Stimulated activated CD4-positive, alpha-beta T cell treated with anti-CD3 and anti-CD28 coated beads, Interleukin-4, amount 100 ng/mL, for 24 hours (primary cell): ENCODE data around the gene NRXN2.
"Not testable (repeated sequence)": the region's sequence is repeated elsewhere in the genome, so short reads cannot be mapped to it uniquely, and the experiment has no call there.

ENCODE experiments used
- DNase-seq: peaks from one replicate; pipeline ENCODE4 v3.0.0-alpha.2; 2020

Gene NRXN2

GRCh38 chr11:64561984-64562722 lies 160.8 kb downstream of the NRXN2 start:
- DNase-seq, result no peak

DNA sequence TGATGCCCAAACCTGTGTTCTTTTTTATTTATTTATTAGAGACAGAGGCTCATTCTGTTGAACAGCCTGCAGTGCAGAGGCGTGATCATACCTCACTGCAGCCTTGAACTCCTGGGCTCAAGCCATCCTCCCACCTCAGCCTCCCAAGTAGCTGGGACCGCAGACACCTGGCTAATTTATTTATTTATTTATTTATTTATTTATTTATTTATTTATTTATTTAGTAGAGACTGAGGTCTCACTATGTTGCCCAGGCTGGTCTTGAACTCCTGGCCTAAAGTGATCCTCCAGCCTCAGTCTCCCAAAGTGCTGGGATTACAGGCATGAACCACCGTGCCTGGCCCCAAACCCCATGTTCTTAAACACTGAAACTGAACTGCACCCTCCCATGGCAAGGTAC lies 161.6 kb downstream of the NRXN2 start:
- DNase-seq, result not testable (repeated sequence)

GRCh38 chr11:64560941-64561340 lies 162.1 kb downstream of the NRXN2 start:
- no peak for DNase-seq

- DNase-seq, result no peak
These were observed 162.7 kb downstream of the NRXN2 start for GRCh38 chr11:64560139-64560771.

GRCh38 chr11:64559351-64560138 lies 163.5 kb downstream of the NRXN2 start:
- DNase-seq, result no peak

DNA sequence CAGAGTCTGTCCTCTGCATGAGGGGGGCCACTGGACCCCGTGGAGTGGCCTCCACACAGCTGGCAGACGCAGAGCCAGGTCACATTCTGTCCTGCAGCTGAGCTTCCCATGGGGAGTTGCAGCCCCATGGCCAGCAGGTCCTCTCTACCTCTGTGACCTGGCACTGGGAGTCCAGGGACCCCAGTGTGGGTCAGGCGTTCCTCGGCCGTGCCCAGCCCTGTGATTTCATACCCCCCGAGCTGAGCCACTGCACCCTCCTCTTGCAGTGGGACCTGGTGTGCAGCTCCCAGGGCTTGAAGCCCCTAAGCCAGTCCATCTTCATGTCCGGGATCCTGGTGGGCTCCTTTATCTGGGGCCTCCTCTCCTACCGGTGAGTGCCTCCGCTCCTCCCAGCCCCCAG lies 164.1 kb downstream of the NRXN2 start:
- DNase-seq, result no peak

GRCh38 chr11:64558065-64558745 lies 164.8 kb downstream of the NRXN2 start:
- DNase-seq, result no peak

DNA sequence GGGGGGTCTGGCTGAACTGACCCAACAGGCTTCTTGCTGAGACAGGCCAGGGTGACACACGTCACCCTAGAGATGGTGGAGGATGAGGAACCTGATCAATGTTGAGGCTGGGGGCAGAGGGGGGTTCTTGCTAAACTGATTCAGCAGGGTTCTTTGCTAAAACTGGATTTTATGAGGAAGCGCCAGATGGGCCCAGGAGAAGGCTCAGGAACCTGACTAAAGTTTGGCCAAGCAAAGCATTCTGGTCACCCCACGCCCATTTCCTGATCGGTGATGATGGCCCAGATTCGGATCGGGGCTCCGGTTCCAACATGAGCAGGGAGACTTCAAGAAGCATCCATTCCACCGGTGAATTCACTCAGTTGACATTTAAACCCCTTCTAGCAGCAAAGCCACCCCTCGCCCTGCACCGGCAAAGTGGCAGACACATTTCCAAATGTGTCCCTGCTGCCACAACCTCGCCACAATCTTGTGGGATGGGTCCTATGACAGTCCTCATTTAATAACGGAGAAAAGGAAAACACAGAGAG lies 166.2 kb downstream of the NRXN2 start:
- DNase-seq, result no peak
